ENCODE data around the gene JOSD2.
"Not testable (repeated sequence)": the region's sequence is repeated elsewhere in the genome, so short reads cannot be mapped to it uniquely, and the experiment has no call there.

JOSD2 gene

DNA sequence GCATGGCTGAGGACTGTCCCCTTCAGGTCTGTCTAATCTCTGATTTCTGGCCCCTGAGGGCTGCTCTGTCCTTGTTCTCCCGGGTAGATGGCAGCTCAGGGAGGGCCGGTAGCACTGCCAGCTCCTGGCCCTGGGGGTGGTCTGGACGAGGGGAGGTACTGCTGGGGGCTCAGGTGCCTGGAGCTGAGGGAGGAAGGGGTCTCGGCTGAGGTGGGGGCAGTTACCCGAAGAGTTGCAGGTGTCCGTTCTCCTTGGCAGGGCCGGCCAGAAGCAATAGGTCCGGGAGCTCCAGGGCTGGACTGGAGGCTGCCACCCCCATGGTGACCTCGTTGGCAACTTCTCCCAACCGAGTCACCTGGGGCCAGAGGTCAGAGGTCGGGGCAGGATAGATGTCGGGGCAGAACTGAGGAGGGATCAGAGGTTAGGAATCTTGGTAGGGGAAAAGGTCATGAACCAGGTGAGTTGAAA lies 35.9 kb downstream of the JOSD2 start:
- no peak overlapping the region for H3K9ac ChIP-seq (ENCODE audit: low read length)
- TF ChIP-seq EZH2phosphoT487 (conservative IDR thresholded peaks at IDR 0.05; ENCODE audit: low read length), result no peak
- TF ChIP-seq, protein P1, sequence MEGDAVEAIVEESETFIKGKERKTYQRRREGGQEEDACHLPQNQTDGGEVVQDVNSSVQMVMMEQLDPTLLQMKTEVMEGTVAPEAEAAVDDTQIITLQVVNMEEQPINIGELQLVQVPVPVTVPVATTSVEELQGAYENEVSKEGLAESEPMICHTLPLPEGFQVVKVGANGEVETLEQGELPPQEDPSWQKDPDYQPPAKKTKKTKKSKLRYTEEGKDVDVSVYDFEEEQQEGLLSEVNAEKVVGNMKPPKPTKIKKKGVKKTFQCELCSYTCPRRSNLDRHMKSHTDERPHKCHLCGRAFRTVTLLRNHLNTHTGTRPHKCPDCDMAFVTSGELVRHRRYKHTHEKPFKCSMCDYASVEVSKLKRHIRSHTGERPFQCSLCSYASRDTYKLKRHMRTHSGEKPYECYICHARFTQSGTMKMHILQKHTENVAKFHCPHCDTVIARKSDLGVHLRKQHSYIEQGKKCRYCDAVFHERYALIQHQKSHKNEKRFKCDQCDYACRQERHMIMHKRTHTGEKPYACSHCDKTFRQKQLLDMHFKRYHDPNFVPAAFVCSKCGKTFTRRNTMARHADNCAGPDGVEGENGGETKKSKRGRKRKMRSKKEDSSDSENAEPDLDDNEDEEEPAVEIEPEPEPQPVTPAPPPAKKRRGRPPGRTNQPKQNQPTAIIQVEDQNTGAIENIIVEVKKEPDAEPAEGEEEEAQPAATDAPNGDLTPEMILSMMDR (IDR thresholded peaks at IDR 0.05; ENCODE audit: insufficient read depth, low read length, poor library complexity, severe bottlenecking), result no peak
- H3K79me2 ChIP-seq (ENCODE audit: insufficient read depth, low read length), result peaks cover 21% of the 10 kb centered on the region

DNA sequence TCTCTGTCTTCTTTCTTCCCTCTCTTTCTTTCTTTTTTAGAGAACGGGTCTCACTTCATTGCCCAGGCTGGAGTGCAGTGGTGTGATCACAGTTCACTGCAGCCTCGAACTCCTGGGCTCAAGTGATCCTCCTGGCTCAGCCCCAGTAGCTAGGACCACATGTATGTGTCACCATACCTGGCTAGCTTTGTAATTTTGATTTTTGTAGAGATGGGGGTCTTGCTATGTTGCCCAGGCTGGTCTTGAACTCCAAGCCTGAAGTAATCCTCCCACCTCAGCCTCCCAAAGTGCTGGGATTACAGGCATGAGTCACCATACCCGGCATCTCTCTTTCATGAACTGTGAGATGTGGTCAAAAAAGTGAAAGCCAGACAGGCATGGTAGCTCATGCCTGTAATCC lies 37.7 kb downstream of the JOSD2 start:
- H3K4me3 ChIP-seq (ENCODE audit: insufficient read depth, low read length, poor library complexity, severe bottlenecking); H3K9me2 ChIP-seq (replicated peaks; ENCODE audit: insufficient read depth, low read length); H3K4me2 ChIP-seq (ENCODE audit: low read depth, low read length, poor library complexity, severe bottlenecking); H3F3A ChIP-seq (ENCODE audit: insufficient read depth); H3K27me3 ChIP-seq (ENCODE audit: low read length); H3K9me3 ChIP-seq (ENCODE audit: insufficient read depth, low read length); H2AFZ ChIP-seq (ENCODE audit: low read depth, low read length, severe bottlenecking); H4K20me1 ChIP-seq (ENCODE audit: low read depth, low read length); H3K9ac ChIP-seq (ENCODE audit: low read length); H3K36me3 ChIP-seq (ENCODE audit: low read length); H3K27ac ChIP-seq (ENCODE audit: low read depth, low read length): not testable (repeated sequence)
- peaks cover 18% of the 10 kb centered on the region for H3K79me2 ChIP-seq (ENCODE audit: insufficient read depth, low read length)

More for the DNA sequence above, 35.9 kb downstream of the JOSD2 start:
- Histone ChIP-seq H4K20me1 (ENCODE audit: low read depth, low read length) (no peaks in the 10 kb centered on the region), H3K9me3 (ENCODE audit: insufficient read depth, low read length) (peaks cover 12% of the 10 kb centered on the region; the same call in 1 of the 2 replicates), H3K4me2 (ENCODE audit: low read depth, low read length, poor library complexity, severe bottlenecking) (no peak overlapping the region), H3K9me2 (replicated peaks; ENCODE audit: insufficient read depth, low read length) (no peaks in the 10 kb centered on the region), H3F3A (ENCODE audit: insufficient read depth) (no peaks in the 10 kb centered on the region), H2AFZ (ENCODE audit: low read depth, low read length, severe bottlenecking) (no peak overlapping the region), H3K4me3 (ENCODE audit: insufficient read depth, low read length, poor library complexity, severe bottlenecking) (no peak overlapping the region), H3K27ac (ENCODE audit: low read depth, low read length) (no peak overlapping the region), H3K36me3 (ENCODE audit: low read length) (peaks cover 8% of the 10 kb centered on the region; the same call in 1 of the 2 replicates), H3K27me3 (ENCODE audit: low read length) (no peaks in the 10 kb centered on the region)

DNA sequence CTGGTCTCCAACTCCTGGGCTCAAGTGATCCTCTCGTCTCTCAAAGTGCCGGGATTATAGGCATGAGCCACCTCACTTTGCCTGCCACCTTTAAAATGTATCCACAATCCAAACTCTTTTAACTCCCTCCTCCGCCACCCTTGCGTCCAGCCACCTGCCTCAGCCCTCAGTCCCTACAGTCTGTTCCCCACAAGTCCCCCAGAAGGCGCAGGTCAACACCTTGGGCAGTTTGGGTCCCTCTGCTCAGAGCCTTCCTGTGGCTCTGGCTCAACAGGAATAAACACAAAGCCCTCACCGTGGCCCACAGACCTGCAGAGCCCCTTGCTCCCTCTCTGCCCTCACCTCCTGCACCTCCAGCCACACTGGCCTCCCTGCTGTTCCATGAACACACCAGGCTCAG lies 42.2 kb downstream of the JOSD2 start:
- H3K9ac ChIP-seq (ENCODE audit: low read length), result no peak overlapping the region
- no peaks in the 10 kb centered on the region for H3K9me2 ChIP-seq (replicated peaks; ENCODE audit: insufficient read depth, low read length)
- H3K4me3 ChIP-seq (ENCODE audit: insufficient read depth, low read length, poor library complexity, severe bottlenecking), result no peak overlapping the region
- no peaks in the 10 kb centered on the region for H4K20me1 ChIP-seq (ENCODE audit: low read depth, low read length)
- H3F3A ChIP-seq (ENCODE audit: insufficient read depth), result no peaks in the 10 kb centered on the region
- no peak overlapping the region for H2AFZ ChIP-seq (ENCODE audit: low read depth, low read length, severe bottlenecking)
- no peaks in the 10 kb centered on the region for H3K27me3 ChIP-seq (ENCODE audit: low read length)
- no peaks in the 10 kb centered on the region for H3K9me3 ChIP-seq (ENCODE audit: insufficient read depth, low read length)
- TF ChIP-seq, protein P1 (IDR thresholded peaks at IDR 0.05; ENCODE audit: insufficient read depth, low read length, poor library complexity, severe bottlenecking), result no peak
- no peak for TF ChIP-seq EZH2phosphoT487 (conservative IDR thresholded peaks at IDR 0.05; ENCODE audit: low read length)
- H3K4me2 ChIP-seq (ENCODE audit: low read depth, low read length, poor library complexity, severe bottlenecking), result no peak overlapping the region
- H3K79me2 ChIP-seq (ENCODE audit: insufficient read depth, low read length), result no peaks in the 10 kb centered on the region
- no peak overlapping the region for H3K27ac ChIP-seq (ENCODE audit: low read depth, low read length)
- H3K36me3 ChIP-seq (ENCODE audit: low read length), result no peaks in the 10 kb centered on the region

DNA sequence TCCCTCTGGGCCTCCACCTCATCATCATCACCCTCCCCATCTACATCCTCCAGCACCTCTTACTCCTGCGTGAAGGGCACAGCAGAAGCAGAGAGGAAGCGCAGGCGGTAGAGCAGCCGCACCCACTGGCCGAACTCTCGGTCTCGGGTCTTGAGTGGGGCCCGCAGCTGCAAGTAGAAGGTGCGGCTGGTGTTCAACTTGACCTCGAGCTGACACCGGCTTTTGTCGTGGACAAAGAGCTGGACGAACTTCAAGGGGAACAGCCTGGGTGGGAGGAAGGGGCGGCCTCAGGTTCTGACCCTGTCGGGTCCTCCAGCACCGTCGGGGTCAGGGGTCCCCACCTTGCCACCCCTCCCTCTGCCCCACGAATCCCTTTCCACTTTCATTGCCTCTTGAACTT lies 43.4 kb downstream of the JOSD2 start:
- TF ChIP-seq, protein P1 (IDR thresholded peaks at IDR 0.05; ENCODE audit: insufficient read depth, low read length, poor library complexity, severe bottlenecking), result no peak
- no peak for TF ChIP-seq EZH2phosphoT487 (conservative IDR thresholded peaks at IDR 0.05; ENCODE audit: low read length)
- Histone ChIP-seq H3K36me3 (ENCODE audit: low read length) (no peaks in the 10 kb centered on the region), H3K79me2 (ENCODE audit: insufficient read depth, low read length) (no peaks in the 10 kb centered on the region), H3K9me2 (replicated peaks; ENCODE audit: insufficient read depth, low read length) (no peaks in the 10 kb centered on the region), H3K27ac (ENCODE audit: low read depth, low read length) (no peak overlapping the region), H2AFZ (ENCODE audit: low read depth, low read length, severe bottlenecking) (no peak overlapping the region), H4K20me1 (ENCODE audit: low read depth, low read length) (no peaks in the 10 kb centered on the region), H3K9ac (ENCODE audit: low read length) (no peak overlapping the region), H3K4me2 (ENCODE audit: low read depth, low read length, poor library complexity, severe bottlenecking) (no peak overlapping the region), H3K27me3 (ENCODE audit: low read length) (no peaks in the 10 kb centered on the region), H3K4me3 (ENCODE audit: insufficient read depth, low read length, poor library complexity, severe bottlenecking) (no peak overlapping the region), H3K9me3 (ENCODE audit: insufficient read depth, low read length) (no peaks in the 10 kb centered on the region), H3F3A (ENCODE audit: insufficient read depth) (no peaks in the 10 kb centered on the region)

Measured in SU-DHL-6 (cell line).